MV-4-11 (cell line): ENCODE results near the gene PARM1.

Source experiments
- DNase-seq: peaks from one replicate; lab custom pipeline; 2025; lab: John Stamatoyannopoulos, UW

Gene PARM1

DNA sequence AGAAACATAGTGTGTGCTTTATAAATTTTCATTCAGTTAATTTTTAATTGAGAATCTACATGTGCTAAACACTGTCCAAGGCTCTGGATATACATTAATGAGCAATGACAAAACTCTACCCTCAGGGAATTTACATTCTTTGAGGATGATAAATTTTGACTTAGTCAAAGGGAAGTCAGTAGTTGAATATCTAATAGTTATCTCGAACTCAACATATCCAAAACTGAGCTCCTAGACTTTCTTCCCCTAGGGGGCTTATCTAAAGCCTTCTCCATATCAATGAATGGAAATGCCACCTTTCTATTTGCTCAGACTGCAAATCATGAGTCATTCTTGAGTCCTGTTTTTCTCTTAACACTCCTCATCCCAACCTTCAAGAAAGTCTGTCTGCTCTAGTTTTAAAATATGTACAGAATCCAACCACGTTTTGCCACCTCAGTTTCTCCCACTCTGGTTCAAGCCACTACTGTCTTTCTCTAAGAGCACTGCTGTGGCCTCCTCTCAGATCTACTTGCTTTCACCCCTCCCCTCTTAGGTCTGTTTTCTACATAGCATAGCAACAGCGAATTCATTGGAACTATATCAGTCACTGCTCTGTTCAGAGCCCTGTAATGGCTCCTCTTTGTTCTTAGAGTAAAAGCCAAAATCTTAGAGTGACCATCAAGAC lies 9.5 kb downstream of the PARM1 start:
- no peak for DNase-seq

DNA sequence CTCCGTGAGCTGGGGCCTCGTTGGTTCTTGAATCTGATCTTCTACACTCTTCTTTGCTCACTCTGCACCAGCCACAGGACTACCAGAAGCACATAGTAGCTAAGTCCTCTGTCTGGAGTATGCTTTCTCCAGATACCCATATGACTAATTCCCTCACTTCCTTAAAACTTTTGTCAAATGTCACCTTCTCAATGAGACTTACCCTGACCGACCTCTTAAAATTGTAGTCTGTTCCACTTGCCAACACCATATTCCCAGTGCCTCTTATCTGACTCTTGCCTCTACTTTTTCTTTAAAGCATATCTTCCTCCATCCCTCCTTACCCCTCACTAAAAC lies 10.0 kb downstream of the PARM1 start:
- peak; percentile 20 for DNase-seq

DNA sequence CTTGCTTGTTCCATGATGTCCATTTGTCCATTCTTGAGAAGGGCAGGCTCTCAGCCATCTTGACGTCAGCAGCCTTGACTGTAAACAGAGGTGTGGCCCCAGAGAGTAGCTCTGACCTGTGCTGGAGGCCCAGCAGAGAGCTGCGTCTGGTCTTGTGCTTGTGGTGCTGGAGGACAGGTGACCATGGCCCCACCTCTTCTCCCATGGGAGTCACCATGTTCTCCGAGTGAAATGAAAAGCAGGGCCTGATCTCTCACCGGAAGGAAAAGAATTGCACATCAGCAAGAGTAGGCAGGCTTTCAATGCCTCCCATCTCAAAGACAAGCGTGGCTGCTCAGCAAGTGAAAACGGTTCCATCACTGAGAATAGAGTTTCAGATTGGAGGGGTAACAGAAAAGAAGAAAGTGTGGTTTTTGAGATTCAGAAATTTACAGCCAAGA lies 11.5 kb downstream of the PARM1 start:
- no peak for DNase-seq

DNA sequence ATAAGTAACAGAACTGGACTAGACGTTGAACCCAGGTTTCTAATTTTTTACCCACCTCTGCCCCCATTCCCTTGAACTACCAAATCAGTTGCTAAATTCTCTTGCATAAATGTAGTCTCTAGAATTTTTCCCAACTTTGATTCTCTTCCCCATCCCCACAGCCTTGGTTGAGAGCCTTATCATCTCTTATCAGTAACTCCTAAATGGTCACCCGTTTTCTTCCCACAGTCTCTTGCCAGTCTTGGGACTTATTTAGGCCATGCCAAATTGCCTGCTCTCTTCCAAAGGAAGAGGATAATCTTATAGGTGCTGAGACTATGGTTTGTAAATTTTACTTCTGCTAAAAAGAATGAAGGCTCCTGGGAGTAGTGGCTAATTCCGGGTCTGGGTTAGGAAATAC lies 13.3 kb downstream of the PARM1 start:
- no peak for DNase-seq

DNA sequence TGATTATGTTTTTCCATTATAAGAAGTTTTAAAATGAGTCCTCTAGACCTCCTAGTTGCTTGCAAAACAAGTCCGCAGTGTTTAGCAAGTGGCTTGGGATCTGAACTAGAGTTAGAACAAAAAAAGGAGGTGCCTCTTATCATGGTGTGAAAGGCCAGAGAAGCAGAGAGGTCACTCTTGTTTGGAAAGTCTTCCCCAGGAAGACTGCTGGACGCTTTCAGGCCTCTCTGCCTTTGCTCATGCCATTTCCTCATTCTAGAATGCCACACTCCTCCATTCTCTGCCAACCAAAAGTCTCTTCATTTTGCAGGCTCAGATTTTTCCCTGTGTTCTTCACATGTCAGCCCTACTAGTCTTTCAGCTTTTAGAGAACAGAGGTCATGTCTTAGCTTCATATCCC lies 14.9 kb downstream of the PARM1 start:
- no peak for DNase-seq

DNA sequence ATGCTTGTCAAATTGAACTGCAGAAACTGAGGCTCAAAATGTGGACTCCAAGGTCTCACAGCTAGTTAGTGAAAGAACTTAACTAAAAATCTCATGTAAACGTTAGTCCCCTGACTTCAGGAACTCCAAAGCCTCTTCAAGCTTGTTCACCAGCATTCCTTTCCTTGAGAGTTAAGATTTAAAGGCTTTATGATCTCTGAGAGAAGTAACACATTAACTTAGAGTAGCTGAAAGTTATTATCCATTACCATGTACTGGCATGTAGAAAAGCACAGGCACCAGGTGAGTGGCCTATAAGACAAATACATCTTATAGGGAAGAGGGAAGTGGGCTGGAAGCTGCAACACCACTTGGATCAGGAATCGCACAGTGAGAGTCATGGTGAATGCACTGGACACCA lies 15.3 kb downstream of the PARM1 start:
- DNase-seq, result no peak

DNA sequence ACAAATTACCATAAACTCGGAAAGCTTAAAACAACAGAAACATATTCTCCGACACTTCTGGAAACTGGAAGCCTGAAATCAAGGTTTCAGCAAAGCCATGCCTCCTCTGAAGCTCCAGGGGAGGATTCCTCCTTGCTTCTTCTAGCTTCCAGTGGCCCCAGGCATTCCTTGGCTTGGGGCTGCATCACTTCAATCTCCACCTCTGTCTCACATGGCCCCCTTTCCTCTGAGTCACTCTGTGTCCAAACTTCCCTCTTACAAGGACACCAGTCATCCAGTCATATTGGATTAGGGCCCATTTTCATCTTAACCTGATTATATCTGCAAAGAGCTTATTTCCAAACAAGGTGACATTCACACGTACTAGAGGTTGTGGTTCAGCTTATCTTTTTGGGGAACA lies 17.3 kb downstream of the PARM1 start:
- DNase-seq, result no peak

DNA sequence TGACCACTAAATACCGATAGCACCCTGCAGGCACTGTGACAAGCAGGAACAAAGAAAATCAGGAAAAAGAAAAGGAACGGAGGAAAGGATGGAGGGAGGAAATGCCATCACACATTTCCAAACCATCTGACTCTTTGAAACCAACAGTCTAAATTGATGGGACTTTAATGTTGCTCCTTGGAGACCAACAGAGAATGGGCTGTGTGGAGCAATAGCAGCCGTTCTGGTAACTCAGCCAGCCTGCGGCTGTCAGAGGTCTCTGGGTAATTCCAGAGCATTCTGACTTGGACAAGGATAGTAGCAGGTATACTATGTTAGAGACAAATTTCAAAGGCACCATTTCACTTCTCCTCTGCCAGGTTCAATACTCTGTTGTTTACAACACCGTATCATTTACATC lies 18.0 kb downstream of the PARM1 start:
- no peak for DNase-seq

DNA sequence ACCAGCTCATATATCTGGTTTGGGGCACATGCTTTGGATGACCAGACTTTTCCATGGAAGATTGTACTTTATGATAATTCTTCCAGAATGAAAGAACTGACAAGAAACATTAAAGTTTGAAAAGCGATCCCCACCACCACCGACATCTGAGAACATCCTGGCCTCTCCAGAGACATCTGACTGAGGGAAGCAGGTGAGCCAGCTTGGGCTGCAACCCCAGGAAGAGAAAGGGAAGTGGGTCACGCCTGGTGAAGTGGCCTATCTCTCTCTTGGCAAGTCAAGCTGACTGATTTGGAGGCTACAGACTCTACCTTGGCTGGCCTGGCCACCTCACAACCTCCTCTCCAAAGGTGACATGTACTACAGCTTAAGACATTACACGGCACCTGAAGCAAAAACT lies 20.7 kb downstream of the PARM1 start:
- DNase-seq, result no peak

DNA sequence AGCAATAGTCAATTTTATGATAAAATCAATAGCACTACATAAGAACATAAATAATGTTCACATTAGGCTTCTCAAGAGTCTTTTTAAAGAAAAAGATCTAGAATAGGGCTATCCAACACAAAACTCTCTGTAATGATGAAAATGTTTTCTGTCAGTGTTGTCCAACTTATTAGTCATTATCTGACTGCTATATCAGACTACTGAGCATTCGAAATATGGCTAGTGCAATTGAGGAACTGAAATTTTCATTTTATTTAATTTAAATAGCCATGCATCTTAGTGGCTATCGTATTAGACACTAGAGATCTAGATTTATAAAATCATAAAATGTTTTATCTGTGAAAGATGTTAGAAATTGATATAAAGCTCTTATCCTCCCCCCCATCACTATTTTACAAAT lies 26.0 kb downstream of the PARM1 start:
- no peak for DNase-seq

DNA sequence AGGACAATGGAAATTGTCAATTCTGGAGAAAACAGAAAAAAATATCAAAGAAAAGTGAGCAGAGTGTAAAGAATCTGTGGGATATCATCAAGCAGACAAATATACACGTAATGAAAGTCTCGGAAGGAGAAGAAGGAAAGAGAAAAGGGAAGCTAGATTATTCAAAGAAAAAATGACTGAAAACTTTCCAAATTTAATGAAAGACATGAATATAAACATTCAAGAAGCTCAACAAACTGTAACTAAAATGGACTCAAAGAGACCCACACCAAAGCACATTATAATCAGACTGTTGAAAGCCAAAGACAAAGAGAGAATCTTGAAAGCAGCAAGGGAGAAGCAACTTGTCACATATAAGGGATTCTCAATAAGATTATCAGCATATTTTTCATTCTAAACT lies 28.3 kb downstream of the PARM1 start:
- no peak for DNase-seq

DNA sequence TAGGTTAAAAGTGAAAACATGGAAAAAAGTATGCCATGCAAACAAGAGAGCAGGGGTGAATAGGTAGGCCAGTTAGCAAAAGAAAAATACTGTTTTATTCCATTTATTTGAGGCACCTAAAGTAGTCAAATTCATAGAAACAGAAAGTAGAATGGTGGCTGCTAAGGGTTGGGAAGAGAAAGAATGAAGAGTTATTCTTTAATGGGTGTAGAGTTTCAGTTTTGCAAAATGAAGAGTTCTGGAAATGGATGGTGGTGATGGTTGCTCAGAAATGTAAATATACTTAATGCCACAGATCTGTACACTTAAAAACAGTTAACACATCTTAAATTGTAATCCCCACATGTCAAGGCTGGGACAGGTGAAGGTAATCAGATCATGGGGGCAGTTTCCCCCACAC lies 29.7 kb downstream of the PARM1 start:
- DNase-seq, result no peak

DNA sequence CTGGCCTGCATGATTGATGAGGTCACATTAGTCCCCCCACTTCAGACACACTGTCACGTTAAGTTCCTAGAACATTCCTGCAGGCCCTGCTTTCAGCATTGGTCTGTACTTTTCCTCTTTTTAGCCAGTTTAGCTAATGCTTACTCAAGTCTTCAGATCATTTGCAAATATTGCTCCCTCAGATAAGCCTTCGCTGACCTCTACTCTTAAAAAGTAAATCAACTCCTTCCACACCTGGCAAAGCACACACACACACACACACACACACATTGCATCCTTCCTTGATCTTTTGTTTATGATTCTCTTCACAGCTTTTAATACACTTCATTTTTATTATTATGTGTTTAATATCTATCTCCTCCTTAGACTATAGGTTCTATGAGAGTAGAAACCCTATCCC lies 31.4 kb downstream of the PARM1 start:
- DNase-seq, result no peak

DNA sequence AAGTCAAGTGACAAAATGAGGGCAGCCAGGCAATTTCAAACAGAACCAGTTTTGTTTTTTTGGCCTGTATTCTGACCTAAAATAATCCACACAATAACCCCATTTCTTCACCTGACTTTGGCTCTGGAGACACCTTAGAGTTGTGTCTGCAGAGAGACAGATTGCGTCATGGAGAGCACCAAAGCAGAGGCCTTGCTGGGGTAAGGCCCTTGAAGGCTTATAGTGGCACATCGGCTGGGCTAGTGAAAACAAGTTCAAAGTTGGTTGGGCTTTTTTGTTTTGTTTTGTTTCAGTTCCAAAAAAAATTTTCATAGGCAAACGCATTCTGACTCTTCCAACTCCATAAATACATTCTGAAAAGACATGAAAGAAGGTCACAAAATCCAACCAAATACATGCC lies 34.4 kb downstream of the PARM1 start:
- DNase-seq, result no peak

DNA sequence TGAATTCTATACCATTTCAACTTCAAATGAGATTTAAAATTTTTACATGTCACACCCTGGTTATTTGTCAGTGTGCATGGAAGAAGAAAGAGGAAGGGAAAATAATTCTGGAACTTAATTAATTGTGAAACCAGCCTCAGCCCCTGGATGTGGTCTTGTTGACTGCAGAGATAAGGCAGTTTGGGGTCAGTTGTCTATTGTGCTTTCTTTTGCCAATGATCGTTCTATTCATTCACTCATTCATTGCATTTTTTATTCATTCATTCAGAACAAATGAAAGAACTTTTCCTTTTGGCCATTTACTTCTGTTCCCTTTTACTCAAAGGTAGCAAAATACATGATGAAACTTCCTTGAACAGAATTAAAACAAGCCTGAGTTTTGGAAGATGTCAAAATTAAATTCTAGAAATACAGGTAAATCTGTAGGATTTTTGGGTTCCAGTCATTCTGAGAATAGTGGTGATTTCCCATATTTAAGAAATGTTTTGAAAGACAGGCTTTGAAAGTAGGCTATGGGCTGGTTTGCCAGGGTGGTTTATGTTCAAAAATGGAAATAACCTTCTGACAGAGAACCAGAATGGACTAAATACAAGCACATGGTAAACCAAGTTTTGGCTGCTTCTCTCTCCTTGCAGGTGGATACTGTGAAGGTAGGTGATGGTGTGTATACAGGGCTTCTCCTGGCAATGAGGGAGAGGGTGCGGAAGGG lies 35.7 kb downstream of the PARM1 start:
- DNase-seq, result peak; percentile 68

DNA sequence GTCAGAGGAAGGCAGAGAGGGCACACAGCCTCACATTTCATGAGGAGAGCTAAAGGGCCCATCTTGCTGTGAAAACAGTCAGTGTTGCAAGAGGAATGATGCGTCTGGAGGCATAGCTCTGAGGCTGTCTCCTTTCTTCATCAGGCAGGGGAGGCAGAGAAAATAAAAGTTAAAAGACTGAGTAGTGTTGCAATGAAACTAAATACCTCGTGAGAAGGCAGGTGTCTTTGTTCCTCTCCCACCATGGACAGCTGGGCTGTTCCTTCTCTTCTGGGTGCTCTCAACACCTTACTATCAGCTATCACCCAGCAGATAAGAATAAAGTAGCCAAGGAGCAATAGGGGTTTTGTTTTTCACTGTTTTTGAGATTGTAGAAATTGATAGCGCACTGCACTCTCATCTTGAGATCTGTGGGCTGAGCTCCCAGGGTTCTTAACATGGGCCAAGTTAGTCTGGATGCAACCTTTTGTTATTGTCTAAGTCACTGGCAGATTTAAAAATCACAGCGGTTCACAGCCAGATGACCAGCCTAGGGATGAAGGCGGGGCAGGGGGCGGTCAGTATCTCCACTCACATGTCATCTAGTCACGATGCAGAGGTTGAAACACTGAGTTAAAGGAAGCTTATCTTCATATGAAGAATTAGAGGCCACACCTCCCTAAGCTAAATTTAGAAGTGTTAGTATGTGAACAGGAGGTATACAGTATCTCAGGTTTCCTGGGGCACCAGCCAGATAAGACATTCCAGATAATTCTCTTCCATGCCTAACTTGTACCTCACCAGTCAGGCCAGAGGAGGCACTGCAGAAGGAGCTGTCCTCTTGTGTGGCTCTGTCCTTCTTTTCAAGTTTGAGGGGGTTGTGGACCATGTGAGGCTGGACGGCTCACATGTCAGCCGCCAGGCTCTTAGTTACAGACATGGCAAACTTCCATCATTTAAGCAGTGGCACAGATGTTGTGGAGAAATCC lies 36.9 kb downstream of the PARM1 start:
- DNase-seq, result no peak

DNA sequence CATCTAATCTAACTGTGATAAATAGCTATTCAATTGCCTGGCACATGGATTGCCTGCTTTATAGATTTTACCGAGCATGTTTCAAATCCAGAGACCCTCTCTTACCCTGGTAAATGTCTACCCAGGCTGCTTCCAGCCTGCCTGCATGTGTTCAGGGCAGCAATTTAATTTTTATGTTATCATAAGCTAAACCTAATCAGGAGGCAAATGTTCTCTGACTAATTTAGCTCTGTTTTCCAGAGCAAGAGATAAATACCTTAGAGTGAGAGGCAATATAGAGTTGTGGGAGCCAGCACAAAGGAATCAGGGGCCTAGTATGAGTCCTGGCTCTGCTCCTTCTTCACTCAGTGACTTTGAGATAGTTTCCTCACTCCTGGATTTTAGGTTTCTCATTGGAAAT lies 37.7 kb downstream of the PARM1 start:
- no peak for DNase-seq

DNA sequence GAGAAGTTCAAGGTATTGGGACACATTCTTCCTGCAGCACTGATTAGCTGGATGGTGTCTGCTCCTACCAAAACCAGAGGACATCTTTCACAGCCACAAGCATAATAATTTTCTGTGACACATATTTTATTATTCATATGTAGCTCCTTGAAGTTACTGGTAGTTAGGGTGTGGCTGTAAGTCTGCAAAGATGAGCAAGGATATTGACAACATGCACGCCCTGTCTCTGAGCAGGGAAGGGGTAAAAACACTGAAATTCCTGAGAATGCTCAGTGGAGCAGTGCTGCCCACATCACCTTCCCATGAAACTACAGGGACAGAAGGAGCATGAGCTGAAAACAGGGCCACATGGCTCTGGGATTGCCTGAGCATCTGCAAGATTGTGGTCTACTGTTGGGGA lies 38.9 kb downstream of the PARM1 start:
- DNase-seq, result no peak

DNA sequence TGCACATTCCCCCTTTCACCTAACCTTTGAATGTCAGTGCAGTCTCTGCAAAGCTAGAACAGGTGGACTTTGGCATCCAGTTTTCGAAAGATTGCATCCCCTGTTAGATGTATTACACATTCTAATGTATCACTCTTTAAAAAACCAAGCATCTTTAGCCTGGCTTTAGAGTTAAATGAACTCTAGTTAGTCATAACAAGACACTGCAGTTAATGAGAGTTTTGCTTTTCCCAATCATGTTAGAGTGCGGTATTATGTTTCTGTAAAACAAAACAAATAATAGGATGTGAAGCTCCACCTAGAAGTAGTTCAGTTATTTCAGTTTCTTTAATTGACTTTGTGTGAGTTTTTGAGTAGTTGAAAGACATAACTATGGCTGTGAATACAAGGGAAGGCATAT lies 42.2 kb downstream of the PARM1 start:
- DNase-seq, result no peak

DNA sequence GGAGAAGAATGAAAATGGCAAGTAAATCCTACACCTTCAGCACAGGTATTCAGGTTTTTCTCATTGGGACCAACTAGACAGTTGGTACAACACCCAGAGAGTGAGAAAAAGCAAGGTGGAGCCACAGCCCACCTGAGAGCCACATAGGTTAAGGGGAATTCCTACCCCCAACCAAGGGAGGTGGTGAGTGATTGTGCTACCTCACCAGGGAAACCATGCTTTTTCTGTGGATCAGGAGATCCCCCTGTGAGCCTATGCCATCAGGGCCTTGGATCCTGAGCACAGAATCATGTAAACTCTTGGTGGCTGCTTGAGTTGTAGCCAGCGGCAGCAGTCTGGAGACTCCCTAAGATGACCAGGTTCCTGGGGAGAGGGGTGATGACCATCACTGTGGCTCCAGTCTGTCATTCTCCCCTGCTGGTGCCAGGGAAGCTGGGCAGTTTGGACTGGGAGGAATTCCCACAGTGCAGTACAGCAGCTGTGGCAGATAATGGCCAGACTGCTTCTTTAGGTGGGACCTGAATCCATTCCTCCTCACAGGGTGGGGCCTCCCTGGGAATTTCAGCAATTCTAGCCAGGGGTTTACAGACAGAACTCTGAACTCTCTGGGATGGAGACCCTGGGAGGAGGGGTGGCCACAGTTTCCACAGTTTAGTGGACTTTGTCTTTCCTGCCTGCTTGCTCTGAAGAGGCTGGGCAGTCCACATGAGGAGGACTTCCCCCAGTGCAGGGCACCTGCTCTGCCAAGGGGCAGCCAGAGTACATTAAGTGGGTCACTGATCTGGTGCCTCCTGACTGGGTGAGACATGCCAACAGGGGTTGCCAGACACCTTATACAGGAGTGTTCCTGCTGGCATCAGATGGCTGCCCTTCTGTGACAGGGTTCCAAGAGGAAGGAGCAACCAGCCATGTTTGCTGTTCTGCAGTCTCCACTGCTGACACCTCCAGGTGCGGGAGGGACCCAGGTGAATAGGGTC lies 43.2 kb downstream of the PARM1 start:
- no peak for DNase-seq

DNA sequence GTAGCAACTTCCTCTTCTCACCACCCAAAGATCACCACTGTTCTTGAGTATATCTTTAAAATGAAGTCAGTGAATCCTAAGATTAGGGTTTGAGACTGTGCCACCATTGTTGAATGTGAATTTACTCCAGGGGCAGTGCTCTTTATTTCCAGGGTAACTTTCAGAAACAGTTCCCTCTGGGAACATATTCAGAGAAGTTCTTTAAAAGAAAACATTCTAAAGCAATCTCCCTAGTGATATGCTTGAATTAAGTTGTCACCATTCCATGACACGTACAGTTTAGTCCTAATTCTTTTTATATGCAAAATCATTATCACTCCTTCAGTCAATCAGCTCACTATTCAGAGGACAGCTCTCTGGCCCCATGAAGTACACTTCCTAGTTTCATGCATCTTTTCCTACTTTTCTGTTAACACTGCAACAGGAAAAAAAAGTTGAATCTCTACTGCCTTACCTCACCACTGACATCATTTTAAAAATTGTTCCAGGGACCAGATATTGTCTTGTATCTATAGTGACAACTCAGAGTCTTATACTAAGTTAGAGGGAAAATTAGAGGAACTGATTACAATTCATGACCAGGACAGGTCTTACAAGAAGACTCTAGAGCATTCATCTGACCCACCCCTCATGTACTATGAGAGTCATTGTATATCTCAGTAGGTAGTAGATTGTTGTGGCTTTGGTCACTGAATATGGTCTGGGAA lies 49.8 kb downstream of the PARM1 start:
- DNase-seq, result no peak
